GM19467 (cell line): ENCODE measurements around the gene TCP11L2.
A peak's percentile ranks its signal among the peaks of the same experiment; 100 is the strongest.

Source experiments
- ATAC-seq: cut with Tn5 transposase; IDR thresholded peaks from one replicate; pipeline ENCODE4 v1.9.1; 2021; ENCODE audit warnings: mild to moderate bottlenecking, moderate library complexity; ENCODE audit not compliant: unreplicated experiment

TCP11L2 gene

DNA sequence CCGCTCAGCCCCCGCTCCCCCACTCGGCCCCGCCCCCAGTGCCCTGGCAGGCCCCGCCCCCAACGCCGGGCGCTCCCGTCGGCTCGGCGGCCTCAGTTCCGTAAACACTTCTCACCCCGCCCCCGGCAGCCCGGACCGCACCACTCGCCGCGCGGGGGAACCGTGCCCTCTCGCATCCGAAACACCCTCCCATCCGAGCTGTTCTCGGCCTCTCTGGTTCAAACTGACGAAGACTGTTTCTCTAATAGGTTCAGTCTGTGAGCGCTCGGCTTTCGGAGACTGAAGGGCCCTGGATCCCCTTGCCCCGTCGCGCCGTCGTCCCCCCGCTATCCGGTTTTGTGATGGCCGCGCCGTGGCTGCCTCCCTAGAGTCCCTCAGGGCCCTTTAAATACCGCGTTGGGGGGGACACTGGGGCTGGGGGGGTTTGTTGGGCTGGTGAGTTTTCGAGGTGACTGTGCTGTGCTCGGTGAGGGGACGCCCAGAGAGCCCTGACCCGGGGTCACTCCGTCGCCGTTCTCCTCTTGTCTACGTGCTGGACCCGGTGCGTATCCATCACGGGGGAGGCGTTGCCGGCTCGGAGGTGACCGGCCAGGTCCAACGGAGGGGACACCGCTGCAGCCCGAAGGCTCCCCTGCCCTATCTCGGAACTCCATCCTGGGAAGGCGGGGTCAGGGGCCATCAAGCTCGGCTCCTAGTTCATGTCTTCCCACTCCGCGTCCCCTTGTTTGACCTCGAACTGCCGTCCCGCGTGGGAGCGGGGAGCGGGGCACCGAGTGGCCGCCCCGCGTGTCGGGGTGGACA lies at the start of gene TCP11L2:
Gene TCP11L2 (plus strand): TSS at position 333 of the 801 bp plus-strand sequence. CDS start 8,343 bp downstream, outside the sequence.
- ATAC-seq = peak; percentile 65

DNA sequence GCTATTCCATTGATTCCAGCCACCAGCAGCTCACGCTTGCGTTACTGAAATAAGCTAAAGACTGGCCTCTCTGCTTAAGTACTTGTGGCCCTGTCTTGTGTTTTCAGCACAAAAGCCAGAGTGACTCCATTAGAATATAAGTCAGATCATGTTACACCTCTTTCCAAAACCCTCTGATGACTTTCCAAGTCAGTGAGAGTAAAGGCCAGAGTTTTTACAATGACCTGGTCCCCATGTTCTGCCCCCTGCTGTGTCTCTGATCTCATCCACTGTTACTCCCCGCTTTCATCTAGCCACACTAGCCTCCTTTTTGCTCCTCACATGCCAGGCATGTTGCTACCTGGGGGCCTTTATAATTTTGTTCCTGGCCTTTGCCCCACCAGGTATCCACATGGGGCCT lies 47.8 kb upstream of the TCP11L2 start:
- ATAC-seq = no peak

GRCh38 chr12:106255493-106255892 lies 47.0 kb upstream of the TCP11L2 start:
- ATAC-seq = no peak

DNA sequence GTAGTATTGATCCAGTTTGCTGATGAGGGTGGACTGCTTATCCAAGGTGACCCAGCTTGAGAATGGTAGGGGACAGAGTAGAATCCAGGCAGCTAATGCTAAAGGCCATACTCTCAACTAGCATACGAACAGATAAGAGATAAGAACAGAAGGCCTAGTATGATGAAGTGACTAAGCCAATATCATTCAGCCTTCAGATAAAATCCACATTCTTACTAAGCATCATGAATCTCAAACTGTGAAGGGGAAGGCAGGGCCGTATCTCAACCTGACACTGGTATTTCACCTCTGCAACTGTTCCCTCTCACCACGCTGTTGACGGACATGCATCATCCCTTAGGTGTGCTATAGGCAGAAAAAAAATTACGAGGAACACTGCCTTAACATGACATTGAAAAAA lies 46.6 kb upstream of the TCP11L2 start:
- ATAC-seq = no peak

DNA sequence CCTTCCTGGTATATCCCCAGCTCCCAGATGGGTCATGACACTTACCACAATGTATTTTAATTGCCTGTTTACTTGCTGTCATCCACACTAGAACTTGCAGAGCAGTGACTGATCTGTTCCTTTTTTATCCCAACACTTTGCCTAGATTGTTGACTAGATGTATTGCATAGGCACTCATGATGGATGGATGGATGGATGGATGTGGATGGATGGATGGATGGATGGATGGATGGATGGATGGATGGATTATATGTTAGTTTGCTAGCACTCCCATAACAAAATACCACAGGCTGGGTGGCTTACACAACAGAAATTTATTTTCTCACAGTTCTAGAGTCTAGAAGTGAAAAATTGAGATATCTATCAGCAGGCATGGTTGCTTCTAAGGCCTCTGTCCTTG lies 46.0 kb upstream of the TCP11L2 start:
- no peak for ATAC-seq

DNA sequence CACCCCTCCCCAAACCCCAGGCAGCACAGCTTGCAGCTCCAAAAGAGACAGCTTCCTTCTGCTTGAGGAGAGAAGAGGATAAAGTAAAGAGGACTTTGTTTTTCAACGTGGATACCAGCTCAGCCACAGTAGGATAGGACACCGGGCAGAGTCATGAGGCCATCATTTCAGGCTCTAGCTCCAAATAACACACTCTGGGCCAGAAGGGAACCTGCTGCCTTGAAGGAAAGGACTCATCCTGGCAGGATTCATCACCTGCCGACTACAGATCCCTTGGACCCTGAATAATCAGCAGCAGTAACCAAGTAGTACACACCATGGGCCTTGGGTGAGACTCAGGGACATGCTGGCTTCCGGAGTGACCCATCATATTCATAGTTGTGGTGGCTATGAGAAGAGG lies 44.3 kb upstream of the TCP11L2 start:
- ATAC-seq = no peak

DNA sequence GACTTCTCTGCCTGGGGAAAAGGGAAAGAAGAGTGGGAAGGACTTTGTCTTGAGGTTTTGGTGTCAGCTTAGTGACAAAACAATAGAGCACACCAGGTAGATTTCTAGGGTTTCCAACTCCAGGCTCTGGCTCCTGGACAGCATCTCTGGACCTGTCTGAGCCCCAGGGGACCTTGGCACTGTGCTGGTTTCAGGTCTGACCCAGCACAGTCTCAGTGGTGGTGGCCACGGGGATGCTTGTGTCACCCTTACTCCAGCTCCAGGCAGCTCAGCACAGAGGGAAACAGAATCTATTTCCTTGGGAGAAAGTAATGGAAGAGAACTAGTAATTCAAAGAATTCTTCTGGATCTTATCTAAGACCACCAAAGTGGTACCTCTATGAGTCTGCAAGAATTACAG lies 43.6 kb upstream of the TCP11L2 start:
- no peak for ATAC-seq

GRCh38 chr12:106265116-106265515 lies 37.4 kb upstream of the TCP11L2 start:
- no peak for ATAC-seq

- no peak for ATAC-seq
Observed at GRCh38 chr12:106267535-106267934, 35.0 kb upstream of the TCP11L2 start.

DNA sequence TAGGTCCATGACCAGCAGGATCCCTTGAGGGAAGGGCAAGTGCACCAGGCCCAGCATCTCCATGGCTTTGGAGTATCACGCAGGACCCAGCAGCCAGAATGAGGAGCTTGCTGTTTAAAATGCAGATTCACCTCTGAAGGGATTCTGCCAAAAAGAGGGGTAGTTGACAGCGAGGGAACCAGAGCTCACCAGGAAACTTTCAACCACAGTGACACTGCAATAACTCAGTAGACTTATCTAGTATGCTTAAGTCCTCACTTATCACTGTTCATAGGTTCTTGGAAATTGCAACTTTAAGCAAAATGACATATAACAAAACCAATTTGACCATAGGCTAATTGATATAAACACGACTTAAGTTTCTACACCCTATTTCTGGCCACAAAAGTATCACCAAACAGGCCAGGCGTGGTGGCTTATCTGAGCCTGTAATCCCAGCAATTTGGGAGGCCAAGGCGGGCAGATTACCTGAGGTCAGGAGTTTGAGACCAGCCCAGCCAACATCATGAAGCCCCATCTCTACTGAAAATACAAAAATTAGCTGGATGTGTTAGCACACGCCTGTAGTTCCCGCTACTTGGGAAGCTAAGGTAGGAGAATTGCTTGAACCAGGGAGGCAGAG lies 33.3 kb upstream of the TCP11L2 start:
- no peak for ATAC-seq

- no peak for ATAC-seq
Observed at GRCh38 chr12:106271575-106272505, 30.7 kb upstream of the TCP11L2 start.

- ATAC-seq = no peak
Observed at GRCh38 chr12:106273491-106273890, 29.0 kb upstream of the TCP11L2 start.

- ATAC-seq = no peak
Observed at GRCh38 chr12:106274012-106274411, 28.5 kb upstream of the TCP11L2 start.

DNA sequence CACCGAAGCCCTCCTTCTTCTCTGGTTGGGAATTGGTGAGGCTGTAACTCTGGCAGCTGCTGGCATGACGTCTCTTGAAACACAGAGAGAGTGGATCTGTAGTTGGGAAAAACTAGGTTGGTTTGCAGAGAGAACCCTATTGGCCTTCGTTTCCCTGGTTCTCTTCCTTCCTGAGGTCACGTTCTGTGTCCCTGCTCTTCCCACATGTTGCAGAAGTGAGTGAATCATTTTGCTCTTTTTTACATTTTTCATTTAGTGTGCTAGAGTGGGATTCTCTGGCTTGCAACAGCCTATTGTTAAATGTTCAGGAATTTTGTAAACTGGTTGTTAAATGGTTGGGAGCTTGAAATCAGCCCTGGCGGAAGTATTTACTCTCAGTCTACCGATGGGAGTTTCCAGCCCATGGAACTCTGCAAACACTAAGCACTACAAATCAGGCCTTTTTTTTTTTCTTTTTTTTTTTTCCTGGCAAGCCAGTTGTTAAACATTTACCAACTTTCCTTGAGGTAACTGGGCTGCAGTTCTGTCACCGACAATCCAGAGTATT lies 27.9 kb upstream of the TCP11L2 start:
- ATAC-seq = no peak

DNA sequence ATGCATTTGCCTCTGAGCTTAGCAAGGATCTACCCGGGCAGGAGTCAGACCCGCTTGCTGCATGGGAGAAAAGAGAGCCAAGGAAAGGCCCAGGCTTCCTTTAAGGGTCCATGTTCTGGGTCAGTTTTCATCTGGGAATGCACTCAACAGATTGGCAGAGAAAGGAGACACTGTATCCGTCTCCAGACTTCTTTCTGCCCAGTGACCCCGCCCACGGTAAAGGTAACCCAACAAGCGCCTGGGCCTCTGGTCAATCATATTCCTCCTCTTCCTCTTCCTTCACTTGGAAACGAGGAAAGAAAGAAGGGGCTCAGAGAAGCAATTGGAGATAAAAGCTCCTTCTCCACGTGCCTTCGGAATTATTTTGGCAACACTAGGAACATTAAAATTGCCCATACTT lies 27.1 kb upstream of the TCP11L2 start:
- no peak for ATAC-seq

GRCh38 chr12:106276032-106276740 lies 26.3 kb upstream of the TCP11L2 start:
- ATAC-seq = peak; percentile 79

GRCh38 chr12:106280106-106280505 lies 22.4 kb upstream of the TCP11L2 start:
- no peak for ATAC-seq

GRCh38 chr12:106281056-106281782 lies 21.3 kb upstream of the TCP11L2 start:
- no peak for ATAC-seq

- no peak for ATAC-seq
Observed at GRCh38 chr12:106281804-106282203, 20.7 kb upstream of the TCP11L2 start.
